Measurements from ENCODE around the gene ARID3B. TPM values are rescaled to one million over a fixed set of nuclear protein-coding genes. Genes with fewer than 3 reads are reported as not detected.
A peak's percentile ranks its signal among the peaks of the same experiment; 100 is the strongest.

The ARID3B gene
- total RNA-seq, 1 experiment from 2014 or later: 101 TPM

DNA sequence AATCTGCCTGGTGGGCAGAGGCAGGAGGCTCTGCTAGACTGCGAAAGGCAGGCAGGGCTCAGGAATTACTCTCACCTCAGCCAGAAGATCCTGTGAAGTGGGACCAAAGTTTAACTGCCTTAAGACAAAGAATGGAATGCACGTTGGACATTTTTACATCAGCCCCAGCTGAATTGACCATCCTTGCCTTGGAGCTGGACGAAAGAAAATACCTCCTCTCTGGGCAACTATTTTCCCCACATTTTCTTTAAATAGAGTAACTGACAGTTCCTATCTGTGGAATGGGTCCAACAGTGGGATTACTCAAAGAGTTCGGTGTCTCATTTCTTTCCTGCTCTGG lies 28.7 kb downstream of the ARID3B start:
- H3K23ac ChIP-seq (ENCODE audit: insufficient read length, low read depth, low read length): no peak overlapping the region
- H3K36me3 Mint-ChIP-seq (ENCODE audit: insufficient read depth in 1 of 3, low read depth in 3 of 3): peaks cover 25 to 74% (median 62%) of the 10 kb centered on the region in 3 experiments; a peak in 6 of 7 replicates
- H3K4me2 ChIP-seq (ENCODE audit: insufficient read depth, insufficient read length, low read length): no peak overlapping the region
- no peak overlapping the region for H3K27ac ChIP-seq (ENCODE audit: insufficient read length, low read depth, low read length)
- H3K9me3 Mint-ChIP-seq: no peaks in the 10 kb centered on the region
- H3K4me1 Mint-ChIP-seq: peaks cover 0 to 12% of the 10 kb centered on the region in 2 experiments; a peak in 1 of 4 replicates
- H3K79me2 ChIP-seq (ENCODE audit: insufficient read depth, low read length): peaks cover 6% of the 10 kb centered on the region; the same call in 1 of the 2 replicates
- no peak overlapping the region for H2AK5ac ChIP-seq (ENCODE audit: insufficient read length, low read length)
- H2BK5ac ChIP-seq (ENCODE audit: insufficient read length, low read length): no peak overlapping the region
- no peak overlapping the region for H3T11ph ChIP-seq (ENCODE audit: low read length)
- no peak overlapping the region for H3K9ac ChIP-seq (ENCODE audit: extremely low read depth, insufficient read length, low read length)
- peaks cover 7% of the 10 kb centered on the region for H3K79me1 ChIP-seq (ENCODE audit: insufficient read depth, low read depth, low read length, poor library complexity, severe bottlenecking)
- H3K4ac ChIP-seq (ENCODE audit: low read depth, low read length): no peak overlapping the region
- H2AFZ ChIP-seq (ENCODE audit: low read length): no peak overlapping the region
- TF ChIP-seq, protein P1, sequence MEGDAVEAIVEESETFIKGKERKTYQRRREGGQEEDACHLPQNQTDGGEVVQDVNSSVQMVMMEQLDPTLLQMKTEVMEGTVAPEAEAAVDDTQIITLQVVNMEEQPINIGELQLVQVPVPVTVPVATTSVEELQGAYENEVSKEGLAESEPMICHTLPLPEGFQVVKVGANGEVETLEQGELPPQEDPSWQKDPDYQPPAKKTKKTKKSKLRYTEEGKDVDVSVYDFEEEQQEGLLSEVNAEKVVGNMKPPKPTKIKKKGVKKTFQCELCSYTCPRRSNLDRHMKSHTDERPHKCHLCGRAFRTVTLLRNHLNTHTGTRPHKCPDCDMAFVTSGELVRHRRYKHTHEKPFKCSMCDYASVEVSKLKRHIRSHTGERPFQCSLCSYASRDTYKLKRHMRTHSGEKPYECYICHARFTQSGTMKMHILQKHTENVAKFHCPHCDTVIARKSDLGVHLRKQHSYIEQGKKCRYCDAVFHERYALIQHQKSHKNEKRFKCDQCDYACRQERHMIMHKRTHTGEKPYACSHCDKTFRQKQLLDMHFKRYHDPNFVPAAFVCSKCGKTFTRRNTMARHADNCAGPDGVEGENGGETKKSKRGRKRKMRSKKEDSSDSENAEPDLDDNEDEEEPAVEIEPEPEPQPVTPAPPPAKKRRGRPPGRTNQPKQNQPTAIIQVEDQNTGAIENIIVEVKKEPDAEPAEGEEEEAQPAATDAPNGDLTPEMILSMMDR (conservative IDR thresholded peaks at IDR 0.05): no peak
- no peaks in the 10 kb centered on the region for H3K27me3 Mint-ChIP-seq (ENCODE audit: low read depth)
- no peak for DNase-seq
- H3K18ac ChIP-seq (ENCODE audit: insufficient read length, low read depth, low read length): no peak overlapping the region
- H3K27me3 ChIP-seq (ENCODE audit: insufficient read depth, low read length): no peaks in the 10 kb centered on the region
- H2BK12ac ChIP-seq (ENCODE audit: insufficient read length, low read depth, low read length): no peak overlapping the region
- H3K14ac ChIP-seq (ENCODE audit: insufficient read depth, low read length): no peak overlapping the region
- WGBS (ENCODE audit: extremely low coverage, insufficient read length, low lambda C conversion rate): no CpG with 5 or more reads among the region's 4 CpGs
- H4K5ac ChIP-seq (ENCODE audit: insufficient read length, low read depth, low read length): no peak overlapping the region
- no peaks in the 10 kb centered on the region for H4K20me1 ChIP-seq (ENCODE audit: control insufficient read depth, insufficient read depth, insufficient read length)
- H3K23me2 ChIP-seq (ENCODE audit: insufficient read length, low read depth, low read length, poor library complexity, severe bottlenecking): no peaks in the 10 kb centered on the region
- no peak overlapping the region for H2BK20ac ChIP-seq (ENCODE audit: low read depth, low read length, poor library complexity, severe bottlenecking)
- no peak overlapping the region for H3K4me3 Mint-ChIP-seq
- H3K4me1 ChIP-seq (ENCODE audit: insufficient read depth, low read length): no peaks in the 10 kb centered on the region
- no peaks in the 10 kb centered on the region for H3K9me3 ChIP-seq (ENCODE audit: control insufficient read depth, low read depth, low read length)
- no peak overlapping the region for H2BK120ac ChIP-seq (ENCODE audit: low read depth, low read length, poor library complexity, severe bottlenecking)
- H2BK15ac ChIP-seq (ENCODE audit: low read depth, low read length): no peak overlapping the region
- peak overlapping the region in 1 of 3 experiments; percentile 53; a peak in 1 of 7 replicates for H3K27ac Mint-ChIP-seq
- H3K56ac ChIP-seq (ENCODE audit: insufficient read length, low read depth, low read length): no peak overlapping the region
- no peak overlapping the region for H4K91ac ChIP-seq (ENCODE audit: insufficient read length, low read depth, low read length)
- no peak overlapping the region for H4K8ac ChIP-seq (replicated peaks; ENCODE audit: insufficient read length, low read depth, low read length)
